Activated CD4-positive, alpha-beta T cell treated with anti-CD3 and anti-CD28 coated beads for 36 hours (primary cell): ENCODE results near the gene ST6GALNAC6. TPM values are rescaled to one million over a fixed set of nuclear protein-coding genes. Genes with fewer than 3 reads are reported as not detected.
"Not testable (repeated sequence)": the region's sequence is repeated elsewhere in the genome, so short reads cannot be mapped to it uniquely, and the experiment has no call there.

Experiments used
- ATAC-seq: fragments of 200-7000 bp; cut with Tn5 transposase; one replicate; pipeline ENCODE4 v1.10.0; 2021; ENCODE audit warnings: mild to moderate bottlenecking, moderate library complexity
- CTCF ChIA-PET: fragments of 350-600 bp; sonication (Branson Sonifier 250); formaldehyde crosslinking; loops from one replicate; lab custom pipeline; 2021; ENCODE audit warnings: antibody characterized with exemption; lab: Charles Lee
- POLR2A ChIA-PET: fragments of 350-600 bp; sonication (Branson Sonifier 250); formaldehyde crosslinking; loops from one replicate; lab custom pipeline; 2021; ENCODE audit warnings: antibody characterized with exemption, inconsistent platforms; lab: Charles Lee
- DNase-seq: peaks from one replicate; pipeline ENCODE4 v3.0.0-alpha.2; 2020
- H3K27ac Mint-ChIP-seq: one replicate; pipeline ENCODE4 v1.8.0; 2021; ENCODE audit warnings: mixed read lengths
- H3K27me3 Mint-ChIP-seq: one replicate; pipeline ENCODE4 v1.8.0; 2021; ENCODE audit warnings: mixed read lengths
- H3K36me3 Mint-ChIP-seq: one replicate; pipeline ENCODE4 v1.8.0; 2021; ENCODE audit warnings: low read depth, mixed read lengths
- H3K4me1 Mint-ChIP-seq: one replicate; pipeline ENCODE4 v1.8.0; 2021; ENCODE audit warnings: mixed read lengths
- H3K4me3 Mint-ChIP-seq: one replicate; pipeline ENCODE4 v1.8.0; 2021; ENCODE audit warnings: mild to moderate bottlenecking, moderate library complexity, mixed read lengths
- H3K9me3 Mint-ChIP-seq: one replicate; pipeline ENCODE4 v1.8.0; 2021; ENCODE audit warnings: low read depth, mixed read lengths
- intact Hi-C, 2 experiments: fragments of 100-400 bp; cut with DNase I in 1 of 2; cut with micrococcal nuclease in 1 of 2; formaldehyde crosslinking; loops; one replicate each; pipeline versions ENCODE4 v1.14.2 to v1.15.1; 2022 to 2024; cut with DNase I, micrococcal nuclease
- total RNA-seq, 2 experiments: library from RNA; stranded (reverse); gene quantifications; one replicate each; pipeline ENCODE4 v1.2.3, GENCODE V29; 2021

ST6GALNAC6 gene
- total RNA-seq, 2 experiments from 2014 or later: 46.3 to 63.3 TPM

- no peak overlapping the region for H3K4me3 Mint-ChIP-seq
- intact Hi-C loops: no loop called here
- ATAC-seq (no peak), DNase-seq (no peak)
- peaks cover 5% of the 10 kb centered on the region for H3K9me3 Mint-ChIP-seq
- H3K4me1 Mint-ChIP-seq: peaks cover 21% of the 10 kb centered on the region
- no peaks in the 10 kb centered on the region for H3K27me3 Mint-ChIP-seq
- ChIA-PET POLR2A (no interaction called here), CTCF (interaction anchor here (4.3 kb wide), 1 partner anchor 26 kb away, joined by 19 read pairs; no protein-coding TSS in a partner anchor)
- no peak overlapping the region for H3K27ac Mint-ChIP-seq
- H3K36me3 Mint-ChIP-seq: peaks cover 60% of the 10 kb centered on the region
These were observed 3.6 kb downstream of the ST6GALNAC6 start for GRCh38 chr9:127895811-127896210.

DNA sequence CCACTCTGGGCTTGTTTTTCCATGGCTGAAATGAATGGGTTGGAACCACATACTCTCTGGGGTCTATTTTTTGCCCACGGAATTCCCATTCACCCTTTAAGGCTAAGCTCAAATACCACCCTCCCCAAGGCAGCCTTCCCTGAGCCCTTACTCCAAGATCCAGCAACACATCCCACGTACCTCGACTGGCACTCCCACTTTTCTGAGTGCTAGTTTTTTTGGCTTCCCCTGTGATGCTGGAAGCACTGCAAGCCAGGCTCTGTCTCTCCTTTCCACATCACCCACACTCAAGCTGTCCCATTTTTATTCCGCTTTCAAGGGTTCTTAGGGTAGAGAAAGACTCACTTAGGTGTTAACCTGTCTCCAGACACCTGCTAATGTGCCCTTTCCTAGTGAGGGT lies 6.0 kb downstream of the ST6GALNAC6 start:
- no peak overlapping the region for H3K27ac Mint-ChIP-seq
- H3K4me1 Mint-ChIP-seq: peaks cover 13% of the 10 kb centered on the region
- ChIA-PET CTCF (no interaction called here), POLR2A (no interaction called here)
- ATAC-seq (no peak), DNase-seq (no peak)
- H3K36me3 Mint-ChIP-seq: peaks cover 69% of the 10 kb centered on the region
- intact Hi-C loops: no loop called here
- no peak overlapping the region for H3K4me3 Mint-ChIP-seq
- H3K27me3 Mint-ChIP-seq: no peaks in the 10 kb centered on the region
- peaks cover 5% of the 10 kb centered on the region for H3K9me3 Mint-ChIP-seq

DNA sequence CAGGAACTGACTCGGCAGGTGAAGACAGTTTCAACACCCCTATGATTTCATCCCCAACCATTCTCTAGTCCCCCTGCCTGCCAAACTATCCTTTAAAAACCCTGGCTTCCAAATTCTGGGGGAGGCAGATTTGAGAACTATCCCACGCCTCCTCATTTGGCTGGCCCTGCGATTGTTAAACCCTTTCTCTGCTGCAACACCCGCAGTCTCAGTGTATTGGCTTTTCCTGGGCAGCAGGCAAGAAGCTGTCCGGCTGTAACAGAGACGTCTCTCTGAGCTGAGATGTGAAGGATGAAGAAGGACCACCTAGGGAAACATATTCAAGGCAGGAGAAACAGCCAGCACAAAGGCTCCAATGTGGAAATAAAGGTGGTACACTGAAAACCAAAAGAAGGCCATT lies 6.6 kb downstream of the ST6GALNAC6 start:
- H3K9me3 Mint-ChIP-seq: peaks cover 5% of the 10 kb centered on the region
- ChIA-PET CTCF (interaction anchor here (0.8 kb wide), 1 partner anchor 87 kb away, joined by 3 read pairs; no protein-coding TSS in a partner anchor), POLR2A (no interaction called here)
- no peak for DNase-seq
- no peak overlapping the region for H3K4me3 Mint-ChIP-seq
- intact Hi-C loops: no loop called here
- H3K27me3 Mint-ChIP-seq: no peaks in the 10 kb centered on the region
- H3K36me3 Mint-ChIP-seq: peaks cover 71% of the 10 kb centered on the region
- H3K27ac Mint-ChIP-seq: no peak overlapping the region
- H3K4me1 Mint-ChIP-seq: peaks cover 10% of the 10 kb centered on the region
- ATAC-seq: no peak

DNA sequence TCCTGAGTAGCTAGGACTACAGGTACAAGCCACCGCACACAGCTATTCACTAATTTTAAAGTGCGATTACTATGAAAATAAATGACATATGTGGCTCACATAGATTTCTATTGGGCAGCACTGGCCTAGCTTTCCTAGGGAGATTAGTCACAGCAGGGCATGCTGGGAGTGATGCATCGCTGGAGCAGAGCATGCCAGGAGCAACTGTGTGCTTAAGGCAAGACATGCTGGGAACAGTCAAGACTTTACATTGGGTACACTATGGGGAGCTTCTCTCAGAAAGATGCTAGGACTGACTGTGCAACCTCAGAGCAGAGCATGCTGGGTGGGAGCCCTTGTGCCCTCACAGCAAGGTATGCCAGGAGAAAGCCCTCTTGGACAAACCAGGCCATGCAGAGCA lies 9.3 kb downstream of the ST6GALNAC6 start:
- H3K9me3 Mint-ChIP-seq: peaks cover 4% of the 10 kb centered on the region
- peaks cover 65% of the 10 kb centered on the region for H3K36me3 Mint-ChIP-seq
- no peak for DNase-seq
- H3K27me3 Mint-ChIP-seq: no peaks in the 10 kb centered on the region
- no peak overlapping the region for H3K4me3 Mint-ChIP-seq
- H3K4me1 Mint-ChIP-seq: peaks cover 6% of the 10 kb centered on the region
- intact Hi-C loops: no loop called here
- ATAC-seq: no peak
- no peak overlapping the region for H3K27ac Mint-ChIP-seq
- CTCF ChIA-PET: interaction anchor here (0.6 to 1.3 kb wide), 2 partner anchors 20 to 31 kb away, joined by 3 to 4 read pairs; no protein-coding TSS in a partner anchor
- POLR2A ChIA-PET: no interaction called here

GRCh38 chr9:127887792-127888191 lies 11.6 kb downstream of the ST6GALNAC6 start:
- Mint-ChIP-seq H3K27me3 (no peaks in the 10 kb centered on the region), H3K4me1 (peaks cover 4% of the 10 kb centered on the region), H3K4me3 (no peak overlapping the region), H3K36me3 (peaks cover 54% of the 10 kb centered on the region), H3K9me3 (no peaks in the 10 kb centered on the region), H3K27ac (no peak overlapping the region)
- CTCF ChIA-PET: interaction anchor here (0.6 to 1.3 kb wide), 3 partner anchors 18 to 153 kb away, joined by 3 to 4 read pairs (median 3); partner anchors contain the start of gene TOR2A
- peak; percentile 51 for ATAC-seq
- POLR2A ChIA-PET: no interaction called here
- intact Hi-C loops: no loop called here
- DNase-seq: no peak

DNA sequence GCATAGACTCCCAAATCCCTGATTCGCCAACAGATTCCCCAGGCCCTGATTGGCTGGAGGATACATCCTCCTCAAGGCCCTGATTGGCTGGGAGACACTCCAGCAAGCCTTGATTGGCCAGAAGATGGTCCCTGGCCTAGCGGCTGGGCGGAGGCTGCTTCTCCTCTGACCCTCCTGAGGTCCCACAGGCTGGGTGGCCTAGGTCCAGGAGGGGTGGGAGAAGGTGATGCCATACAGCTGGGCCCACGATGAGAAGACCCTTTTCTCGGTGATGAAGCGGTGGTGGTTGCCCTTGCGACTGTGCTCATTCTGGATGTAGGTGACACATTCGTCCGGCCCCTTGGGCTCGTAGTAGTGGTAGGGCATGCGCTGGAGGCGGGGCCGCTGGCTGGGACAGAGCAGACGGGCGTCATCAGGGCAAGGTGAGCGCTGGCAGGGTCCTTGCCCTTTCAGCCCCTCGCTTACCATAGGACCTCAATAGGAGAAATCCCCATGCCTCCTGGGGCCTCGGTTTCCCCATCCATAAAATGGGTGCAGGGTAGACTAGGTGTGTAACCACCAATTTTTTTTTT lies 12.9 kb downstream of the ST6GALNAC6 start:
- H3K27ac Mint-ChIP-seq: no peak overlapping the region
- POLR2A ChIA-PET: no interaction called here
- no peak for ATAC-seq

DNA sequence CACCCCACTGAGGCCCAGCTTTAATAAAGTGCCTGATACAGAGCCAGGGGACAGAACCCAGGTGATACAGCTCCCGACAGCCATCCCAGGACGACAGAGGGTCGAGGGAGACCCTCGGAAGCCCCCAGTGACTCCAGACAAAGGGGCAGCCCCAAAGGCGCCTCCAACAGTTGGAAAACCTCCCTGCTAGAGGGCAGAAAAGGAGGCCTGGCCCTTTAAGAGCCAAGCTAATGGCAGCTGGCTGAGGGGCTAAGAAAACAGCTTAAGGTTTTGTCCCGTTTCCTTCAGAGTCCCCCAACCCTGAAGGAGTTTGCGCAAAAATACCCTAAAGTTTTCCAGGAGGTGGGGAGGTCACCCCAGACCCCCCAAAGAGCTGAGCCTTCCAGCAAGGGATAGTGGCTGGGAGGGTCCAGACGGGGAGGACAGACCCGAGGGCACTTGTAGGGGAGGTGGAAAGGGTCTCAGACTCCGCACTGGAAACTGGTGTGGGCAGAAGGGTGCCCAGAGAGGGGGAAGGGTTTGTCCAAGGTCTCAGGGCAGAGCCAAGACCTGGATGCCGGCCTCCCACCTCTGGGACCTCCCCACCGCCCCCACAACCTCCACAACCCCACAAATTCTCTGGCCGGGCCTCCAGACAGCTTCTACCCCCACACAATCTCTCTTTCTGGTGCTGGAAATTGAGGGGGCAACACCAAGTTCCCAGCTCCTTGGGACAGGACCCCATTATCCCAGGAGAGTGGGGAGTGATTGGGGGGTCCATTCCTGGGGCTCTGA lies 13.7 kb downstream of the ST6GALNAC6 start:
- DNase-seq (no peak), ATAC-seq (no peak)
- H3K4me3 Mint-ChIP-seq: no peak overlapping the region
- intact Hi-C loops: no loop called here
- ChIA-PET POLR2A (interaction anchor here (0.6 to 1.7 kb wide), 3 partner anchors 9 to 54 kb away, joined by 3 to 6 read pairs (median 3); no protein-coding TSS in a partner anchor), CTCF (interaction anchor here (0.6 to 1.0 kb wide), 4 partner anchors 34 to 86 kb away, joined by 3 read pairs; partner anchors contain the start of gene DPM2)
- no peaks in the 10 kb centered on the region for H3K9me3 Mint-ChIP-seq
- no peaks in the 10 kb centered on the region for H3K27me3 Mint-ChIP-seq
- H3K27ac Mint-ChIP-seq: no peak overlapping the region
- H3K36me3 Mint-ChIP-seq: peaks cover 44% of the 10 kb centered on the region
- no peaks in the 10 kb centered on the region for H3K4me1 Mint-ChIP-seq

More for the DNA sequence above, 12.9 kb downstream of the ST6GALNAC6 start:
- H3K27me3 Mint-ChIP-seq: no peaks in the 10 kb centered on the region
- H3K9me3 Mint-ChIP-seq: no peaks in the 10 kb centered on the region
- DNase-seq: no peak
- intact Hi-C loops: no loop called here
- H3K36me3 Mint-ChIP-seq: peaks cover 51% of the 10 kb centered on the region
- H3K4me3 Mint-ChIP-seq: no peak overlapping the region
- no peaks in the 10 kb centered on the region for H3K4me1 Mint-ChIP-seq
- CTCF ChIA-PET: interaction anchor here (1.1 kb wide), 1 partner anchor 152 kb away, joined by 3 read pairs; the partner anchor contains the start of gene TOR2A

DNA sequence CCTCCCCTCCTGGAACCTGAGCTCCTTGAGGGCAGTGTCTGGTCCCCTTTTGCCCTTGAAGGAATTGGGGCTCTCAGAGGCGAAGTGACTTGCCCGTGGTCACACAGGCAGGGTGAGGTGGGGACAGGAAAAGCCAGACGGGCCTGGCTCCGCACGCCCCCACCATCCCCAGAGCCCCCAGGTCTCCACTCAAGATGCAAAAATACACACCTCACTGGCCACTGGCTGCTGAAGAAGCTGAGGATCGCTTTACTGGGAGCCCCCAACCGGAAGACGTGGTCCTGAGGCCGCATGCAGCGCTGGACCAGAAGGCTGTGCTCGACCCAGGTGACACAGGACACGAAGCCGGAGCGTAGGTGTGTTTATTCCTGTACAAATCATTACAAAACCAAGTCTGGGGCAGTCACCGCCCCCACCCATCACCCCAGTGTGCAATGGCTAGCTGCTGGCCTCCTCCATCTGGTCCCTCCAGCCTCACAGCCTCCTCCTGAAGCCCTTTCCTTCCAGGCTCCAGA lies 14.4 kb downstream of the ST6GALNAC6 start:
- POLR2A ChIA-PET: interaction anchor here (0.6 to 1.7 kb wide), 3 partner anchors 10 to 53 kb away, joined by 3 to 6 read pairs (median 3); no protein-coding TSS in a partner anchor
- Mint-ChIP-seq H3K27me3 (no peaks in the 10 kb centered on the region), H3K36me3 (peaks cover 37% of the 10 kb centered on the region), H3K27ac (no peak overlapping the region), H3K9me3 (no peaks in the 10 kb centered on the region), H3K4me3 (no peak overlapping the region), H3K4me1 (no peaks in the 10 kb centered on the region)
- no peak for DNase-seq
- CTCF ChIA-PET: interaction anchor here (0.9 to 1.0 kb wide), 4 partner anchors 15 to 59 kb away, joined by 3 to 4 read pairs (median 3); no protein-coding TSS in a partner anchor
- intact Hi-C loops: no loop called here
- no peak for ATAC-seq

DNA sequence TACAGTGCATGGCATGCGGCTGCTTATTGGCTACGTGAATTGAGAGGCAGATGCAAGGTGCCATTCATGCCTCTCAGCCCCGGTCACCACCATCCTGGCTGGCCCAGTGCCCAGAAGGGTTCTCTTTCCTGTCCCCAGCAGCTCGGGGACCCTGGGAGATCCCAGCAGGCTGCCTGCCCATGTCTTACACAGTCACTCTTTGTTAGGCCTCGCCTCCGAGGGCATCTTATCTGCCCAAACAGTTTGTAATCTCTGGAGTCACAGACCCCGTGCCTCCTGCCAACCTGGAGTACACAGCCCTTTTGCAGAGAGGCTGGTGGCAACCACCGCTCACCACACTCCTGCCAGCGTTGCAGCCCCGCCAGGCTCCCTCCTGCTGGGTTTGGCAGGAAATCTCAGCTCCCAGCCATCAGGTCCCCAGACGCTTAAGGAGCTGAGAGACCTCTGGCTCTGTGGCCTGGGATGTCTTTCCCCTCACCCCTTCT lies 14.9 kb downstream of the ST6GALNAC6 start:
- H3K4me3 Mint-ChIP-seq: no peak overlapping the region
- intact Hi-C loops: no loop called here
- no peak overlapping the region for H3K27ac Mint-ChIP-seq
- ATAC-seq (no peak), DNase-seq (no peak)
- ChIA-PET CTCF (interaction anchor here (0.9 to 1.0 kb wide), 3 partner anchors 15 to 58 kb away, joined by 3 to 4 read pairs (median 3); no protein-coding TSS in a partner anchor), POLR2A (interaction anchor here (1.2 to 1.7 kb wide), 2 partner anchors 10 to 19 kb away, joined by 3 to 6 read pairs; no protein-coding TSS in a partner anchor)
- H3K9me3 Mint-ChIP-seq: no peaks in the 10 kb centered on the region
- peaks cover 36% of the 10 kb centered on the region for H3K36me3 Mint-ChIP-seq
- no peaks in the 10 kb centered on the region for H3K4me1 Mint-ChIP-seq
- no peaks in the 10 kb centered on the region for H3K27me3 Mint-ChIP-seq

- no peak overlapping the region for H3K27ac Mint-ChIP-seq
- H3K4me3 Mint-ChIP-seq: no peak overlapping the region
- H3K4me1 Mint-ChIP-seq: no peaks in the 10 kb centered on the region
- ChIA-PET POLR2A (no interaction called here), CTCF (interaction anchor here (2.8 kb wide), 1 partner anchor 14 kb away, joined by 9 read pairs; no protein-coding TSS in a partner anchor)
- DNase-seq (no peak), ATAC-seq (no peak)
- no peaks in the 10 kb centered on the region for H3K9me3 Mint-ChIP-seq
- H3K27me3 Mint-ChIP-seq: no peaks in the 10 kb centered on the region
- intact Hi-C loops: no loop called here
- H3K36me3 Mint-ChIP-seq: peaks cover 38% of the 10 kb centered on the region
These were observed 15.4 kb downstream of the ST6GALNAC6 start for GRCh38 chr9:127883959-127884358.

DNA sequence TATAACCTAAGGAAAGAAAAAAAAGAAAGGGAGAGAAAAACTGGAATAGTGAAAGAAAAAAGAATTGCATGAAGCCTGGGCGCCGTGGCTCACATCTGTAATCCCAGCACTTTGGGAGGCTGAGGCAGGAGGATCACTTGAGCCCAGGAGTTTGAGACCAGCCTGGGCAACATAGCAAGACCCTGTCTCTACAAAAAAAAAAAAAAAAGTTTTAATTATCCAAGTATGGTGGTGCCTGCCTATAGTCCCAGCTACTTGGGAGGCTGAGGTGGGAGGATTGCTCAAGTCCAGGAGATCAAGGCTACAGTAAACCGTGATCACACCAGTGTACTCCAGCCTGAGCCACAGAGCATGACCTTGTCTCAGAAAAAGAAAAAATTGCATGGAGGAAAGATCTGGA lies 17.7 kb downstream of the ST6GALNAC6 start:
- H3K27ac Mint-ChIP-seq, H3K4me1 Mint-ChIP-seq, intact Hi-C loops, H3K4me3 Mint-ChIP-seq, H3K9me3 Mint-ChIP-seq, H3K27me3 Mint-ChIP-seq, ATAC-seq, DNase-seq: not testable (repeated sequence)
- CTCF ChIA-PET: interaction anchor here (1.0 to 2.8 kb wide), 6 partner anchors 8 to 39 kb away, joined by 3 to 12 read pairs (median 4); no protein-coding TSS in a partner anchor
- H3K36me3 Mint-ChIP-seq: peaks cover 24% of the 10 kb centered on the region
- POLR2A ChIA-PET: interaction anchor here (0.6 to 0.7 kb wide), 2 partner anchors 23 to 408 kb away, joined by 4 to 11 read pairs; no protein-coding TSS in a partner anchor
